Muscle layer of colon (tissue), 2 donors: Measurements from ENCODE around the gene FAM118A.
"Not testable (repeated sequence)": the region's sequence is repeated elsewhere in the genome, so short reads cannot be mapped to it uniquely, and the experiment has no call there.

Source experiments
- H3K27ac ChIP-seq: one replicate; pipeline ENCODE4 v1.7.0; 2013; ENCODE audit warnings: low read depth, mild to moderate bottlenecking, low read length, moderate library complexity
- H3K27me3 ChIP-seq, 2 donors: one replicate each; pipeline ENCODE4 v1.7.0; 2013; ENCODE audit warnings: low read length in 2 of 2, mild to moderate bottlenecking in 2 of 2; ENCODE audit not compliant: insufficient read depth in 2 of 2, control insufficient read depth in 1 of 2
- H3K36me3 ChIP-seq: one replicate; pipeline ENCODE4 v1.7.0; 2013; ENCODE audit warnings: mild to moderate bottlenecking, low read length; ENCODE audit not compliant: insufficient read depth
- H3K4me1 ChIP-seq: one replicate; pipeline ENCODE4 v1.7.0; 2013; ENCODE audit warnings: mild to moderate bottlenecking, low read length; ENCODE audit not compliant: insufficient read depth
- H3K4me3 ChIP-seq, 2 donors: one replicate each; pipeline ENCODE4 v1.7.0; 2013; ENCODE audit warnings: low read length in 2 of 2, low read depth in 1 of 2, mild to moderate bottlenecking in 1 of 2, moderate library complexity in 1 of 2
- H3K9ac ChIP-seq: one replicate; pipeline ENCODE4 v1.7.0; 2013; ENCODE audit warnings: low read length
- H3K9me3 ChIP-seq: one replicate; pipeline ENCODE4 v1.7.0; 2013; ENCODE audit warnings: mild to moderate bottlenecking, low read length
- donor health status: abdominal sarcoma.
- donor health status: Adenocarcinoma of cecum.

FAM118A gene

GRCh38 chr22:45352757-45353156 lies 43.0 kb downstream of the FAM118A start:
- not testable (repeated sequence) for H3K4me1 ChIP-seq, H3K36me3 ChIP-seq, H3K9ac ChIP-seq, H3K4me3 ChIP-seq, H3K9me3 ChIP-seq, H3K27me3 ChIP-seq, H3K27ac ChIP-seq

GRCh38 chr22:45353786-45354185 lies 44.1 kb downstream of the FAM118A start:
- Histone ChIP-seq H3K27ac (no peak overlapping the region), H3K9me3 (no peaks in the 10 kb centered on the region), H3K9ac (no peak overlapping the region), H3K4me1 (no peaks in the 10 kb centered on the region), H3K27me3 (no peaks in the 10 kb centered on the region), H3K36me3 (no peaks in the 10 kb centered on the region), H3K4me3 (no peak overlapping the region)

- no peaks in the 10 kb centered on the region for H3K9me3 ChIP-seq
Observed at GRCh38 chr22:45357490-45357889, 47.8 kb downstream of the FAM118A start.

GRCh38 chr22:45358127-45358526 lies 48.4 kb downstream of the FAM118A start:
- Histone ChIP-seq H3K27me3 (no peaks in the 10 kb centered on the region), H3K4me3 (no peak overlapping the region), H3K9ac (no peak overlapping the region), H3K9me3 (no peaks in the 10 kb centered on the region), H3K36me3 (no peaks in the 10 kb centered on the region), H3K4me1 (no peaks in the 10 kb centered on the region), H3K27ac (no peak overlapping the region)

More at GRCh38 chr22:45357490-45357889, 47.8 kb downstream of the FAM118A start:
- Histone ChIP-seq H3K9ac (no peak overlapping the region), H3K27ac (no peak overlapping the region), H3K4me3 (no peak overlapping the region), H3K4me1 (no peaks in the 10 kb centered on the region), H3K36me3 (no peaks in the 10 kb centered on the region), H3K27me3 (no peaks in the 10 kb centered on the region)

GRCh38 chr22:45359627-45360026 lies 49.9 kb downstream of the FAM118A start:
- Histone ChIP-seq H3K27me3 (no peaks in the 10 kb centered on the region), H3K4me1 (no peaks in the 10 kb centered on the region), H3K36me3 (no peaks in the 10 kb centered on the region), H3K27ac (no peak overlapping the region), H3K4me3 (no peak overlapping the region), H3K9ac (no peak overlapping the region), H3K9me3 (no peaks in the 10 kb centered on the region)

GRCh38 chr22:45366713-45367112 lies 57.0 kb downstream of the FAM118A start:
- Histone ChIP-seq H3K9me3 (no peaks in the 10 kb centered on the region), H3K36me3 (no peaks in the 10 kb centered on the region), H3K4me1 (no peaks in the 10 kb centered on the region), H3K4me3 (no peak overlapping the region), H3K27me3 (no peaks in the 10 kb centered on the region), H3K27ac (no peak overlapping the region), H3K9ac (no peak overlapping the region)

GRCh38 chr22:45373592-45373991 lies 63.9 kb downstream of the FAM118A start:
- not testable (repeated sequence) for H3K9ac ChIP-seq, H3K27ac ChIP-seq, H3K4me1 ChIP-seq, H3K36me3 ChIP-seq, H3K27me3 ChIP-seq, H3K9me3 ChIP-seq, H3K4me3 ChIP-seq

- no peaks in the 10 kb centered on the region for H3K27me3 ChIP-seq
- H3K36me3 ChIP-seq = no peaks in the 10 kb centered on the region
- no peaks in the 10 kb centered on the region for H3K4me1 ChIP-seq
- no peak overlapping the region for H3K27ac ChIP-seq
- no peaks in the 10 kb centered on the region for H3K9me3 ChIP-seq
- no peak overlapping the region for H3K4me3 ChIP-seq
- no peak overlapping the region for H3K9ac ChIP-seq
Observed at GRCh38 chr22:45376009-45376408, 66.3 kb downstream of the FAM118A start.

GRCh38 chr22:45376703-45377102 lies 67.0 kb downstream of the FAM118A start:
- Histone ChIP-seq H3K4me3 (no peak overlapping the region), H3K36me3 (no peaks in the 10 kb centered on the region), H3K4me1 (no peaks in the 10 kb centered on the region), H3K9me3 (no peaks in the 10 kb centered on the region), H3K27ac (no peak overlapping the region), H3K9ac (no peak overlapping the region), H3K27me3 (no peaks in the 10 kb centered on the region)

GRCh38 chr22:45381348-45381747 lies 71.6 kb downstream of the FAM118A start:
- Histone ChIP-seq H3K27ac (no peak overlapping the region), H3K36me3 (no peaks in the 10 kb centered on the region), H3K9me3 (no peaks in the 10 kb centered on the region), H3K4me1 (no peaks in the 10 kb centered on the region), H3K9ac (no peak overlapping the region), H3K4me3 (no peak overlapping the region), H3K27me3 (peaks cover 0 to 4% of the 10 kb centered on the region in 2 donors)

- Histone ChIP-seq H3K9ac (no peak overlapping the region), H3K27ac (no peak overlapping the region), H3K9me3 (no peaks in the 10 kb centered on the region)
Observed at GRCh38 chr22:45389546-45389945, 79.8 kb downstream of the FAM118A start.

More at GRCh38 chr22:45389546-45389945, 79.8 kb downstream of the FAM118A start:
- H3K27me3 ChIP-seq = peaks cover 0 to 4% of the 10 kb centered on the region in 2 donors
- no peaks in the 10 kb centered on the region for H3K4me1 ChIP-seq
- H3K36me3 ChIP-seq = no peaks in the 10 kb centered on the region
- H3K4me3 ChIP-seq = no peak overlapping the region
